SK-N-MC (cell line): ENCODE measurements around the gene SGMS1.

ENCODE experiments used
- EZH2 ChIP-seq: fragments of 200-600 bp; sonication (generic); IDR thresholded peaks from one replicate; pipeline ENCODE4 v1.6.1; 2017; ENCODE audit warnings: antibody characterized with exemption
- POLR2AphosphoS5 ChIP-seq: IDR thresholded peaks from 2 replicates; pipeline ENCODE4 v1.6.1; 2012; ENCODE audit warnings: mild to moderate bottlenecking, low read depth, low read length, borderline replicate concordance

DNA sequence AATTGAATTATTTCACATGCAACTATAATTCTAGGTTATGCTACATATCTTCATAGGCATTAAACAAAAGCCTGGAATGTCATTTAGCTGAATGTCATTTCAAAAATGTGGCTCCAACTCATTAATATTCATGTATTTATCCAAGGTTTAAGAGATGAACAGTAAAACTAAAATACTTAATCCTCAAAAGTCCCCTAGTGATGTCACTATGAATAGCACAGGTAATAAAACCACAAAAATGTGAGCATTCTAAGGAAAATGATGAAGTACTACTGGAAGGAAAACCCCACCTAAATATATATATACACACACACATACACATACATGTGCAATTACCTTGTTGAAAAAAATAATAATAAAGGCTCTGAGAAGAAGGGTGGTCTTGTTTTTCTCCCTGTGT lies 218.0 kb downstream of the SGMS1 start:
- TF ChIP-seq POLR2AphosphoS5 = no peak
- TF ChIP-seq EZH2 = no peak
